GM18868 (cell line): ENCODE results near the gene XPNPEP3.
A peak's percentile ranks its signal among the peaks of the same experiment; 100 is the strongest.
"Not testable (repeated sequence)": the region's sequence is repeated elsewhere in the genome, so short reads cannot be mapped to it uniquely, and the experiment has no call there.

ENCODE experiments used
- ATAC-seq: cut with Tn5 transposase; IDR thresholded peaks from one replicate; pipeline ENCODE4 v1.9.1; 2021; ENCODE audit warnings: mild to moderate bottlenecking, moderate library complexity; ENCODE audit not compliant: unreplicated experiment

XPNPEP3 gene

GRCh38 chr22:40855979-40856512 lies 902 bp upstream of the XPNPEP3 start:
- peak; percentile 13 for ATAC-seq

- no peak for ATAC-seq
Observed at GRCh38 chr22:40857309-40857855, 434 bp downstream of the XPNPEP3 start.

- ATAC-seq, result no peak
Observed at GRCh38 chr22:40862013-40862412, 5.1 kb downstream of the XPNPEP3 start, which contains the start of gene DNAJB7. TSS of gene DNAJB7 (minus strand) at chr22:40862113. CDS start at chr22:40861994, 119 bp downstream.

- ATAC-seq, result no peak
Observed at GRCh38 chr22:40862537-40862936, 5.6 kb downstream of the XPNPEP3 start.

- no peak for ATAC-seq
Observed at GRCh38 chr22:40867109-40867508, 10.2 kb downstream of the XPNPEP3 start.

- not testable (repeated sequence) for ATAC-seq
Observed at GRCh38 chr22:40868379-40868778, 11.4 kb downstream of the XPNPEP3 start.

- no peak for ATAC-seq
Observed at GRCh38 chr22:40874016-40874415, 17.1 kb downstream of the XPNPEP3 start.

GRCh38 chr22:40875111-40875510 lies 18.2 kb downstream of the XPNPEP3 start:
- no peak for ATAC-seq

GRCh38 chr22:40876907-40877306 lies 20.0 kb downstream of the XPNPEP3 start:
- no peak for ATAC-seq

- no peak for ATAC-seq
Observed at GRCh38 chr22:40877488-40877887, 20.5 kb downstream of the XPNPEP3 start.

GRCh38 chr22:40878922-40879321 lies 22.0 kb downstream of the XPNPEP3 start:
- no peak for ATAC-seq

- no peak for ATAC-seq
Observed at GRCh38 chr22:40889116-40889515, 32.2 kb downstream of the XPNPEP3 start.

- no peak for ATAC-seq
Observed at GRCh38 chr22:40890881-40891280, 33.9 kb downstream of the XPNPEP3 start.

- ATAC-seq, result no peak
Observed at GRCh38 chr22:40894417-40894816, 37.5 kb downstream of the XPNPEP3 start.

GRCh38 chr22:40898850-40899357 lies 42.0 kb downstream of the XPNPEP3 start:
- ATAC-seq, result no peak

- ATAC-seq, result no peak
Observed at GRCh38 chr22:40904101-40904500, 47.2 kb downstream of the XPNPEP3 start.

- no peak for ATAC-seq
Observed at GRCh38 chr22:40908895-40909294, 51.9 kb downstream of the XPNPEP3 start.

- no peak for ATAC-seq
Observed at GRCh38 chr22:40911772-40912171, 54.8 kb downstream of the XPNPEP3 start.

GRCh38 chr22:40912987-40913386 lies 56.0 kb downstream of the XPNPEP3 start:
- ATAC-seq, result not testable (repeated sequence)

- no peak for ATAC-seq
Observed at GRCh38 chr22:40919446-40919845, 62.5 kb downstream of the XPNPEP3 start.

GRCh38 chr22:40920526-40920925 lies 63.6 kb downstream of the XPNPEP3 start:
- no peak for ATAC-seq

GRCh38 chr22:40922484-40923303 lies 65.7 kb downstream of the XPNPEP3 start:
- no peak for ATAC-seq
